ENCODE measurements around the gene ZFAND3. TPM values are rescaled to one million over a fixed set of nuclear protein-coding genes. Genes with fewer than 3 reads are reported as not detected.

ZFAND3 gene
- total RNA-seq, 1 donor from 2014 or later: 18.7 TPM

DNA sequence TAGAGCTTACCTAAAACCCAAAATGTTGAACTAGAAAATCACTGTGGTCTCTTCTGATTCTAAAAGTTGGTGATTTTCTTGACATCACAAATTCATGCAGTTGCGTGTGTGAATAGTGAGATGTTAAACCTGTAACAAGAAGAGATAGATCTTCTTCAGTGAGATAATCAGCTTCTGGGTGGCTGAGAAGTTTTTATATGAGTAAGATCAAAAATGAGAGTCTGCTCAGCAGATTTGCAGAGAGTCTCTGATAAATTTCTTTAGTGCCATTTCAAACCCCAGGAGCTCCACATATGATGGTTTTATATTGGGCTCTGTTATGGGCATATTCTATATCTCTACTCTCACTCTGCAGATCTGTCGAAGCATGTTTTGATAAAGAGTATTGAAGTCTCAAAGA lies 185.4 kb downstream of the ZFAND3 start:
- no peak for TF ChIP-seq CTCF (conservative IDR thresholded peaks at IDR 0.05; ENCODE audit: low read depth, low read length)
- no peak for DNase-seq (ENCODE audit: low read depth)
- no peak overlapping the region for H3K4me3 ChIP-seq (ENCODE audit: low read depth, low read length)

GRCh38 chr6:38011937-38012336 lies 192.4 kb downstream of the ZFAND3 start:
- DNase-seq (ENCODE audit: low read depth): no peak
- H3K4me3 ChIP-seq (ENCODE audit: low read depth, low read length): no peak overlapping the region
- TF ChIP-seq CTCF (conservative IDR thresholded peaks at IDR 0.05; ENCODE audit: low read depth, low read length): no peak

- DNase-seq (ENCODE audit: low read depth): no peak
- peak; percentile 80 for TF ChIP-seq CTCF (conservative IDR thresholded peaks at IDR 0.05; ENCODE audit: low read depth, low read length)
- H3K4me3 ChIP-seq (ENCODE audit: low read depth, low read length): no peak overlapping the region
Observed at GRCh38 chr6:38012573-38012972, 193.0 kb downstream of the ZFAND3 start.

- TF ChIP-seq CTCF (conservative IDR thresholded peaks at IDR 0.05; ENCODE audit: low read depth, low read length): no peak
- DNase-seq (ENCODE audit: low read depth): no peak
- no peak overlapping the region for H3K4me3 ChIP-seq (ENCODE audit: low read depth, low read length)
Observed at GRCh38 chr6:38015341-38015740, 195.8 kb downstream of the ZFAND3 start.

- DNase-seq (ENCODE audit: low read depth): no peak
- H3K4me3 ChIP-seq (ENCODE audit: low read depth, low read length): no peak overlapping the region
- TF ChIP-seq CTCF (conservative IDR thresholded peaks at IDR 0.05; ENCODE audit: low read depth, low read length): no peak
Observed at GRCh38 chr6:38016824-38017223, 197.3 kb downstream of the ZFAND3 start.

DNA sequence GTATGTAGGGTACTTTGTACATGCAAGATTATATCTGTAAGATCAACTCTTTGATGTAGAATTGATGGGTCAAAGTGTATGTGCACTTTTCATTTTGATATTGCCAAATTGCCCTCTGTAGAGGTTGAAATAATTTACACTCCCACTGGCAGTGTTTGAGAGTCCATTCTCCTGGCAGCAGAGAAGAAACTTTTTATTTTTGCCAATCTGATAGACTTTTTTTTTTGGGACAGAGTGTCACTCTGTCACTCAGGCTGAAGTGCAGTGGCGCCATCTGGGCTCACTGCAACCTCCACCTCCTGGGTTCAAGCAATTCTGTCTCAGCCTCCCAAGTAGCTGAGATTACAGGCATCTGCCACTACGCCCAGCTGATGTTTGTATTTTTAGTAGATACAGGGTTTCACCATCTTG lies 199.2 kb downstream of the ZFAND3 start:
- TF ChIP-seq CTCF (conservative IDR thresholded peaks at IDR 0.05; ENCODE audit: low read depth, low read length): no peak
- no peak overlapping the region for H3K4me3 ChIP-seq (ENCODE audit: low read depth, low read length)
- no peak for DNase-seq (ENCODE audit: low read depth)

DNA sequence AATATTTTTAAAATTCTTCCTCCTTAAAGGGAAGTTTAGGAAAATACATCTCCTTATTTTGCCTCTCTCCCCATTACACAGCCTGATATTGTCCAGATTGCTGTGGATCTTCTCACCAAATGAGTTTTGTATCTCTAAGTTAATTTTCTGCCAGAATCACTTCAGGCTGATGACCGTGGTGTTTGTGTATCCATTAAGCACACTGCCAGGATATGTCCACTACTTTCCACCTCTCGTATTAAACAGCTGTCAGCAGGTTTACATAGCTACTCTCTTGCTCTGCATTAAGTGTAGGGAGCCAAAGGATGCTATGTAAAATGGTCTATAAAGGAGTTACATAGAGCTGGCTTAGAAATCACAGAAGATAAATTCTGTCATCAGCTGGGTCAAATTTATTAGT lies 201.1 kb downstream of the ZFAND3 start:
- TF ChIP-seq CTCF (conservative IDR thresholded peaks at IDR 0.05; ENCODE audit: low read depth, low read length): no peak
- no peak overlapping the region for H3K4me3 ChIP-seq (ENCODE audit: low read depth, low read length)
- no peak for DNase-seq (ENCODE audit: low read depth)

All from epithelial cell of proximal tubule (primary cell).